DOHH2 (cell line): ENCODE results near the gene FDXR.

Experiments
- H3F3A ChIP-seq: fragments of 200-600 bp; sonication (generic), shearing (Covaris generic); 2 replicates; pipeline ENCODE4 v1.6.0; 2016; ENCODE audit warnings: antibody characterized with exemption, mild to moderate bottlenecking; ENCODE audit not compliant: control insufficient read depth, insufficient read depth
- H3K27ac ChIP-seq: fragments of 200-600 bp; sonication (generic); 2 replicates; pipeline ENCODE4 v1.5.1; 2014; ENCODE audit warnings: low read depth, mild to moderate bottlenecking, low read length, moderate library complexity
- H3K27me3 ChIP-seq: fragments of 200-600 bp; sonication (generic); 2 replicates; pipeline ENCODE4 v1.6.1; 2014; ENCODE audit warnings: mild to moderate bottlenecking, low read length, mixed read lengths; ENCODE audit not compliant: control insufficient read depth
- H3K36me3 ChIP-seq: fragments of 200-600 bp; sonication (generic); 2 replicates; pipeline ENCODE4 v1.6.1; 2014; ENCODE audit warnings: mild to moderate bottlenecking, low read length, moderate library complexity, mixed read lengths; ENCODE audit not compliant: control insufficient read depth
- H3K4me1 ChIP-seq: fragments of 200-600 bp; sonication (generic); 2 replicates; pipeline ENCODE4 v1.6.1; 2014; ENCODE audit warnings: mild to moderate bottlenecking, low read length, mixed read lengths; ENCODE audit not compliant: control insufficient read depth
- H3K4me2 ChIP-seq: fragments of 200-600 bp; sonication (generic); 2 replicates; pipeline ENCODE4 v1.6.0; 2014; ENCODE audit warnings: mild to moderate bottlenecking, low read length, moderate library complexity
- H3K4me3 ChIP-seq: fragments of 200-600 bp; sonication (generic); 2 replicates; pipeline ENCODE4 v1.5.1; 2014; ENCODE audit warnings: mild to moderate bottlenecking, low read length, mixed read lengths
- H3K79me2 ChIP-seq: fragments of 200-600 bp; sonication (generic); 2 replicates; pipeline ENCODE4 v1.6.1; 2014; ENCODE audit warnings: mild to moderate bottlenecking, low read length, mixed read lengths; ENCODE audit not compliant: control insufficient read depth
- H3K9me2 ChIP-seq: fragments of 200-600 bp; sonication (generic); replicated peaks from 2 replicates; pipeline ENCODE4 v1.6.1; 2014; ENCODE audit warnings: mild to moderate bottlenecking, low read length, mixed read lengths; ENCODE audit not compliant: control insufficient read depth
- H3K9me3 ChIP-seq: fragments of 200-600 bp; sonication (generic); 2 replicates; pipeline ENCODE4 v1.6.1; 2014; ENCODE audit warnings: antibody characterized with exemption, low read length, mixed read lengths; ENCODE audit not compliant: control insufficient read depth, insufficient read depth
- H4K20me1 ChIP-seq: fragments of 200-600 bp; sonication (generic); 2 replicates; pipeline ENCODE4 v1.6.0; 2014; ENCODE audit warnings: low read depth, mild to moderate bottlenecking, antibody characterized with exemption, low read length, moderate library complexity; ENCODE audit not compliant: control insufficient read depth, insufficient read depth
- EZH2phosphoT487 ChIP-seq: fragments of 200-600 bp; sonication (generic); IDR thresholded peaks from 2 replicates; pipeline ENCODE4 v1.6.1; 2017; ENCODE audit warnings: borderline replicate concordance, mild to moderate bottlenecking, antibody characterized with exemption, low read length, moderate library complexity, mixed read lengths
- TF ChIP-seq, protein P1 (sequence below): fragments of 200-600 bp; sonication (generic); IDR thresholded peaks from one replicate; pipeline ENCODE4 v1.5.1; 2014; ENCODE audit warnings: antibody characterized with exemption, mild to moderate bottlenecking, low read depth, low read length; ENCODE audit not compliant: poor library complexity, severe bottlenecking

Gene FDXR

DNA sequence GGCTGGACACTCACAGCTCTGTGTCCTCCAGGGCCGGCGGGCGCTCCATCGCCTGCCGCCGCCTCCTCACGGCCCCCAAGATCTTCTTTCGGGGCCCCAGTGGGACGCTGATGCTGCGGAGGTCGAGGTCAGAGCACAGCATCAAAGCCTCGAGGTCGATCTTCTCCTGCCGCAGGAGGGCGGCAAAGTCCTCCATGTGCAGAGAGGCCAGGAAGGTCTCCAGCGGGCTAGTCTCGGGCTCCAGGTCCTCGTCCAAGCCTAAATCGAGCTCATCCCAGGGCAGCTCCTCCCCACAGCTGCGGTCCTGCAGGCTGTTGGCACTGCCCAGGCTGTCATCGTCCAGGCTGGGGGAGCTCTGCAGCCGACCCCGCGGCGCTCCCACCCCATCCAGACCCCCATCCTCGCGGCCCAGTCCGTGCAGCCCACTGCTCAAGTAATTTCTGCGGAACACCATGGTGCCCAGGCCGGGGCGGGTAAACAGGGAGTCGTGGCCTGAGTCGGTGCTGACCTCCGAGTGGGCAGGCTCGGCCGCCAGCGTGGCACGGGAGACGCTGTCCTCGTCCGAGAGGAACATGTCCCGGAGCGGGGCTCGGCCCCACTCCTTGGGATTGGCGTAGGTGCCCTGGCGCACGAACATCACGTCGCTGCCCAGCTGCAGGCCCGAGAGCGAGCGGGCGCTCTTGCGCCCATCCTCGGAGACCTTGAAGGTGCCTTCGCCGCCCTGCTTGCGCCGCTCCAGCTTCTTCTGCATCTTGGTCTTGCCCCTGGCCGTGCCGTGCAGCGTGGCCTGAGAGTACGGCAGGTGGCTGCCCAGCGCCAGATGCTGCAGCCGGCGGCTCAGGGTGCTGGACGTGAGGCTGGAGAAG lies 46.9 kb upstream of the FDXR start:
- H4K20me1 ChIP-seq, result no peaks in the 10 kb centered on the region
- no peaks in the 10 kb centered on the region for H3K9me3 ChIP-seq
- H3F3A ChIP-seq, result no peaks in the 10 kb centered on the region
- no peak overlapping the region for H3K4me3 ChIP-seq
- no peaks in the 10 kb centered on the region for H3K79me2 ChIP-seq
- H3K27me3 ChIP-seq, result peaks cover 19% of the 10 kb centered on the region
- no peaks in the 10 kb centered on the region for H3K36me3 ChIP-seq
- H3K27ac ChIP-seq, result no peak overlapping the region
- no peak overlapping the region for H3K4me2 ChIP-seq
- no peaks in the 10 kb centered on the region for H3K9me2 ChIP-seq
- TF ChIP-seq, protein P1, sequence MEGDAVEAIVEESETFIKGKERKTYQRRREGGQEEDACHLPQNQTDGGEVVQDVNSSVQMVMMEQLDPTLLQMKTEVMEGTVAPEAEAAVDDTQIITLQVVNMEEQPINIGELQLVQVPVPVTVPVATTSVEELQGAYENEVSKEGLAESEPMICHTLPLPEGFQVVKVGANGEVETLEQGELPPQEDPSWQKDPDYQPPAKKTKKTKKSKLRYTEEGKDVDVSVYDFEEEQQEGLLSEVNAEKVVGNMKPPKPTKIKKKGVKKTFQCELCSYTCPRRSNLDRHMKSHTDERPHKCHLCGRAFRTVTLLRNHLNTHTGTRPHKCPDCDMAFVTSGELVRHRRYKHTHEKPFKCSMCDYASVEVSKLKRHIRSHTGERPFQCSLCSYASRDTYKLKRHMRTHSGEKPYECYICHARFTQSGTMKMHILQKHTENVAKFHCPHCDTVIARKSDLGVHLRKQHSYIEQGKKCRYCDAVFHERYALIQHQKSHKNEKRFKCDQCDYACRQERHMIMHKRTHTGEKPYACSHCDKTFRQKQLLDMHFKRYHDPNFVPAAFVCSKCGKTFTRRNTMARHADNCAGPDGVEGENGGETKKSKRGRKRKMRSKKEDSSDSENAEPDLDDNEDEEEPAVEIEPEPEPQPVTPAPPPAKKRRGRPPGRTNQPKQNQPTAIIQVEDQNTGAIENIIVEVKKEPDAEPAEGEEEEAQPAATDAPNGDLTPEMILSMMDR, result no peak
- TF ChIP-seq EZH2phosphoT487, result no peak
- no peaks in the 10 kb centered on the region for H3K4me1 ChIP-seq

DNA sequence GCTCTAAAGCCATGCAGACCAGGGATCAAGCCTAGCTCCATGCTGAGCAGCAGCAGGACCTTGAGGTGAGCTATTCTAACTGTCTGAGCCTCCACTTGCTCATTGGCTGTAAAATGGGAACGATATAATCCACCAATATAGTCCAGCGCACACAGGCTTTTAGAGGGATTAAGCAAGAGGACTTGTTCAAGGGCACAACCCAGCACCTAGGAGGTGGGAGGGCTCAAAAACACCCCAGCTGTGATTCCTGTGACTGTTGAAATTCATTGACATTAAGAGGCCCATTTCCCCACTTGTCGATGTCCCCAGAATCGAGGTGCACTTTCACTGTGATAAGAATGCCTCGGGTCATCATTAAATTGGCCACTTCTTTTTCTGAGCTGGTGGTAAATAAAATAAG lies 46.1 kb upstream of the FDXR start:
- Histone ChIP-seq H3K9me3 (no peaks in the 10 kb centered on the region), H3K27ac (no peak overlapping the region), H3K79me2 (no peaks in the 10 kb centered on the region), H4K20me1 (no peaks in the 10 kb centered on the region), H3K4me1 (no peaks in the 10 kb centered on the region), H3K9me2 (no peaks in the 10 kb centered on the region), H3K4me3 (no peak overlapping the region), H3K36me3 (no peaks in the 10 kb centered on the region), H3F3A (no peaks in the 10 kb centered on the region), H3K4me2 (no peak overlapping the region), H3K27me3 (peaks cover 19% of the 10 kb centered on the region)
- TF ChIP-seq, protein P1, result no peak
- no peak for TF ChIP-seq EZH2phosphoT487

DNA sequence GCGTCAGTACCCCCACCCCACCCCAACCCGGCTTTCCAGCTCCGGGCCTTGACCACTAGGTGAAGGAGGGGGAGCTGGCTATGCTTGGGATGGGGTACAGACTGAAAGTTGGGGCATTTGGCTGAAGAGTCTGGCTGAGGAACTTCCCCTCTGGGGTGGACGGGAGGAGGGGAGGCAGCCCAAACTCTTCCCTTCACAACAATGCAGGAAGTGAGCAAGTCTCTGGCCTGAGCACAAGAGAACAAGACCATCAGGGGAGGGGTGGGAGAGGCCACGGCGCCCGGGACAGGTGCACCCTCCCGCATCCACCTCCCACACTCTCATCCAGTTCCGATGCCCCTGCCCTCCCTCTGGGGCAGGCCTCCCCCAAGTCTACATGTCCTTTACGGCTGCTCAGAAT lies 44.6 kb upstream of the FDXR start:
- H3K9me3 ChIP-seq, result no peaks in the 10 kb centered on the region
- no peak overlapping the region for H3K27ac ChIP-seq
- no peak overlapping the region for H3K4me3 ChIP-seq
- H3K79me2 ChIP-seq, result no peaks in the 10 kb centered on the region
- H3K4me2 ChIP-seq, result no peak overlapping the region
- no peaks in the 10 kb centered on the region for H3K9me2 ChIP-seq
- H3K27me3 ChIP-seq, result peaks cover 14% of the 10 kb centered on the region
- no peaks in the 10 kb centered on the region for H3K4me1 ChIP-seq
- TF ChIP-seq, protein P1, result no peak
- no peaks in the 10 kb centered on the region for H4K20me1 ChIP-seq
- H3K36me3 ChIP-seq, result no peaks in the 10 kb centered on the region
- no peaks in the 10 kb centered on the region for H3F3A ChIP-seq
